Stimulated activated CD4-positive, alpha-beta T cell treated with anti-CD3 and anti-CD28 coated beads, Interleukin-2, amount 100 ng/mL, for 48 hours (primary cell): ENCODE results near the gene FANCE.
"Not testable (repeated sequence)": the region's sequence is repeated elsewhere in the genome, so short reads cannot be mapped to it uniquely, and the experiment has no call there.

ENCODE experiments used
- DNase-seq, 2 donors: peaks; one replicate each; pipeline ENCODE4 v3.0.0-alpha.2; 2020

FANCE gene

GRCh38 chr6:35452183-35453090 lies at the start of gene FANCE:
Gene FANCE (plus strand): TSS chr6:35452338. CDS start chr6:35452546, 208 bp downstream.
- DNase-seq: peak; percentile 96 to 97

- DNase-seq: no peak
Measured at GRCh38 chr6:35402856-35403191, 49.3 kb upstream of the FANCE start.

- no peak for DNase-seq
Measured at GRCh38 chr6:35403544-35404442, 48.3 kb upstream of the FANCE start.

GRCh38 chr6:35406711-35407485 lies 45.2 kb upstream of the FANCE start:
- no peak for DNase-seq

GRCh38 chr6:35409245-35409644 lies 42.9 kb upstream of the FANCE start:
- DNase-seq: no peak

- no peak for DNase-seq
Measured at GRCh38 chr6:35410131-35410530, 42.0 kb upstream of the FANCE start.

- no peak for DNase-seq
Measured at GRCh38 chr6:35411066-35411465, 41.1 kb upstream of the FANCE start.

GRCh38 chr6:35412102-35412501 lies 40.0 kb upstream of the FANCE start:
- DNase-seq: no peak

GRCh38 chr6:35413911-35414310 lies 38.2 kb upstream of the FANCE start:
- DNase-seq: no peak

- DNase-seq: no peak
Measured at GRCh38 chr6:35415065-35415891, 36.9 kb upstream of the FANCE start.

- DNase-seq: no peak
Measured at GRCh38 chr6:35417979-35418661, 34.0 kb upstream of the FANCE start.

GRCh38 chr6:35419417-35419816 lies 32.7 kb upstream of the FANCE start:
- no peak for DNase-seq

GRCh38 chr6:35419961-35420360 lies 32.2 kb upstream of the FANCE start:
- DNase-seq: no peak

GRCh38 chr6:35425284-35425683 lies 26.9 kb upstream of the FANCE start:
- no peak for DNase-seq

GRCh38 chr6:35426074-35426473 lies 26.1 kb upstream of the FANCE start:
- no peak for DNase-seq

GRCh38 chr6:35427435-35427834 lies 24.7 kb upstream of the FANCE start:
- no peak for DNase-seq

- no peak for DNase-seq
Measured at GRCh38 chr6:35427851-35428321, 24.3 kb upstream of the FANCE start.

- no peak for DNase-seq
Measured at GRCh38 chr6:35428421-35429149, 23.6 kb upstream of the FANCE start.

- DNase-seq: no peak
Measured at GRCh38 chr6:35429463-35429862, 22.7 kb upstream of the FANCE start.

GRCh38 chr6:35432291-35432690 lies 19.8 kb upstream of the FANCE start:
- DNase-seq: no peak

- not testable (repeated sequence) for DNase-seq
Measured at GRCh38 chr6:35432702-35433101, 19.4 kb upstream of the FANCE start.
